D721Med (cell line): ENCODE measurements around the gene ISL2.

Experiments used
- DNase-seq: peaks from one replicate; pipeline ENCODE4 v3.0.0; 2011; ENCODE audit warnings: low spot score; ENCODE audit not compliant: insufficient read length
- FAIRE-seq: peaks from 2 replicates; lab custom pipeline; 2011; peaks lifted over from hg19 to GRCh38; lab: Jason Lieb, UNC
- TF ChIP-seq, protein P1 (sequence below): IDR thresholded peaks from 2 replicates; pipeline ENCODE4 v1.5.1; 2012; ENCODE audit warnings: mild to moderate bottlenecking, control low read depth; ENCODE audit not compliant: insufficient read depth; ENCODE audit errors: missing control alignments

ISL2 gene

DNA sequence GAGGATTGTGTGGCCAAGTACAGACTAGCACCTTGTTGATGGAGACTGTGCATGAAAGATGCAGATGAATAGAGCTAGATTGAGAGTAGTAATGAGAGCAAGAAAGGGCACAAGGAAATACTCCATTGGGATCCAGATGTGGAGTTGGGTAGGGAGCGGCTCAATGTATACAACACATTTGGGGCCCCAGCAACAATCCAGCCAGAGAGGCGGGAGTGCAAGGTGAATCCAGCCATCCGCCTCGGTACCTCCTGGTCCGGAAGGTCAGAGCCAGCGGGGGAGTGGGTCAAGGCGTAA lies 9.0 kb downstream of the ISL2 start:
- FAIRE-seq = no peak
- TF ChIP-seq, protein P1, sequence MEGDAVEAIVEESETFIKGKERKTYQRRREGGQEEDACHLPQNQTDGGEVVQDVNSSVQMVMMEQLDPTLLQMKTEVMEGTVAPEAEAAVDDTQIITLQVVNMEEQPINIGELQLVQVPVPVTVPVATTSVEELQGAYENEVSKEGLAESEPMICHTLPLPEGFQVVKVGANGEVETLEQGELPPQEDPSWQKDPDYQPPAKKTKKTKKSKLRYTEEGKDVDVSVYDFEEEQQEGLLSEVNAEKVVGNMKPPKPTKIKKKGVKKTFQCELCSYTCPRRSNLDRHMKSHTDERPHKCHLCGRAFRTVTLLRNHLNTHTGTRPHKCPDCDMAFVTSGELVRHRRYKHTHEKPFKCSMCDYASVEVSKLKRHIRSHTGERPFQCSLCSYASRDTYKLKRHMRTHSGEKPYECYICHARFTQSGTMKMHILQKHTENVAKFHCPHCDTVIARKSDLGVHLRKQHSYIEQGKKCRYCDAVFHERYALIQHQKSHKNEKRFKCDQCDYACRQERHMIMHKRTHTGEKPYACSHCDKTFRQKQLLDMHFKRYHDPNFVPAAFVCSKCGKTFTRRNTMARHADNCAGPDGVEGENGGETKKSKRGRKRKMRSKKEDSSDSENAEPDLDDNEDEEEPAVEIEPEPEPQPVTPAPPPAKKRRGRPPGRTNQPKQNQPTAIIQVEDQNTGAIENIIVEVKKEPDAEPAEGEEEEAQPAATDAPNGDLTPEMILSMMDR = no peak
- DNase-seq = no peak

DNA sequence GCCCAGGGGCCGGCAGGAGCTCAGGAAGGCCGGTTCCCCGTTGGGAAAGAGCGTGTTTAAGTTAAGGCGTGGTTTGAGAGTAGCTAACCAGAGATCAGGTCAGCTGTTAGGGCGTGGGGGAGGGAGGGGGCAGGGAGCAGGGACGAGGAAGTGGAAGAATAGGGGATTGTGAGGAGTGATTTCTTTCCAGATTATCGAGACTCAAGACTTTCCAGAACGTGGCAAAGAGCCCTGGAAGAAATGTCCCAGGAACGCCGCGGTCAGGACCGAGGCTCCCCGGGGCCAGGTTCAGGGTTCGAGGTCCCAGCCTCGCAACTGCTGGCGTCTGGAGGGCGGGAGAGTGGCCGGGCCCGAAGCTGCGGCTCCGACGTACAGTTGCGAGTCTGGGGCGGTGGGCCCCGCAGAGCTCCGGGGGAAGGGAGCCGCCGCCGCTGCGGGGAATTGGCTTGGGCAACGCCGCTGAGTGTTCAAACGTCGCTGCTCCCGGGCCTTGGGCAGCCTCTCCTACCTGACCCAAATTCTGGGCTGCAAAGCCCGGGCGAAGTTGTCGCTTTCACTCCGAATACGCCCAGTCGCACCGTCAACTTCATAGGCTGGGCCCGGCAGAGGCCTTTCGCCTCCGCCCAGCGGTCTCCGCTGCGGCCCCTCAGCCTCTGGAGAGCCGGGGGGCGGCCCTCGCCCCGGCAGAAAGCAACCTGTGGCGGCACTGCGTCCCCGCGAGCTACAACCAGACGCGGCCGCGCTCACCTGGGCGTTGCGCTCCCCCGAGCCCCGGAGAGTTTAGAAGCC lies 9.5 kb downstream of the ISL2 start:
- DNase-seq (no peak), FAIRE-seq (no peak)
- TF ChIP-seq, protein P1 = no peak

- DNase-seq (no peak), FAIRE-seq (no peak)
- TF ChIP-seq, protein P1 = no peak
These were observed 10.3 kb downstream of the ISL2 start for GRCh38 chr15:76346669-76347481.

DNA sequence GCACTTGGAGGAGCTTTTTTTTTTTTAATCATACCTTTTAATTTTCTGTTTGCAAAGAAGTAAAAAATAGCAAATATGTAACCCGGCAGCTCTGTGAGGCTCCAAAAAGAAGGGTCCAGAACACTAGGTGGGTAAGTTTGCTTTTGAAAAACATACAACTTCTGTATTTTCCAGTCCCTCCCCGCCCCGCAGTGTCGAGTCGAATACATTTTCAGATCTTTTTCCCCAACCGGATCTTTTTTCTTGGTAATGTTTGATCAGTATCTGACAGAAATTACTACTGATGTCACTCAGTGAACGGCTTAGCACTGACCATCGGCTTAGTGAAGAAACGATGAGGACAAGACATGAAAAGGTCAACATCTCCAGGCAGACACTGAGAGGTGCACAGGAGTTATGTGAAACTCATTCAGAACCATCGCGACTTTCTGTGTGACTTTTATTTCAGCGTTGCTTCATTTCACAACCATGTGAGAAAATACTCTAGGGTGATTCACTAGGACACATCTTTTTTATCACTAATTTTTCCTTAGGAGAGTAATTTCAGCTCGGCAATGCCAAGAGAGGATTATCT lies 11.0 kb downstream of the ISL2 start:
- FAIRE-seq (peak; percentile 60), DNase-seq (no peak)
- TF ChIP-seq, protein P1 = no peak

DNA sequence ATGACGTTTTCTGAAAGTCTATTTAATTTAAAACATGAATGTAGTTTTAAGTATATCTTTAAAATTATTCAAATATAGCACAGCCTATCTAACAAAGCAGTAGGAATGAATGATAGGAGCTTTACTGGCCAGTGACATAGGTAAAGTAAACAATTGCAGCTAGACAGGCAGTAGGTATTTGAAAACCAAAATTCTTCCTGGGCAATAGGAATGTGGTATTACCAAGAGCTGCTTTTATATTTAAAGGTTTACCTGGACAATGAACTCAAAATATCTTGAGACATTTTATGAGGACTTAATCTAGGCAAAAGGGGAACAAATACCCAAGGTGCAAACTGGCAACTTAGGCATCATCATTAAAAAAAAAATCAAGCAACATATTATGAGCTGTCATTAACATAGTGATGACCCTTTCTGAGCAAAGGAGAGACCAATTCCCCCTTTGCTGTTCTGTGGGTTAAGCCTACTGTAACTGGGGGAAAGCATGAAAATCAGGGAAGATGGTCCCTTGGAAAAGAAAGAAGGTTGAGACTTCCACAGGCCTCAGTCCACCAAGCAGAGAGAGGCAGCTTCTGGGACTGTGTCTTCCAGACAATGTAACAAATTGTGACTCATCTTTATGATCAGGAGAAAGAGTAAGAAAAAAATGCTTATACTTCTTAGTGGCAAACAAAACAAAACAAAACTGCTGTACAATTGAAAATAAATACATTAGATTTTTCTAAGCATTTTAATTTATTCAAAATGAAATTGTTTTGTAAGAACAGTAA lies 12.9 kb downstream of the ISL2 start:
- TF ChIP-seq, protein P1 = no peak
- FAIRE-seq = no peak
- DNase-seq = no peak

DNA sequence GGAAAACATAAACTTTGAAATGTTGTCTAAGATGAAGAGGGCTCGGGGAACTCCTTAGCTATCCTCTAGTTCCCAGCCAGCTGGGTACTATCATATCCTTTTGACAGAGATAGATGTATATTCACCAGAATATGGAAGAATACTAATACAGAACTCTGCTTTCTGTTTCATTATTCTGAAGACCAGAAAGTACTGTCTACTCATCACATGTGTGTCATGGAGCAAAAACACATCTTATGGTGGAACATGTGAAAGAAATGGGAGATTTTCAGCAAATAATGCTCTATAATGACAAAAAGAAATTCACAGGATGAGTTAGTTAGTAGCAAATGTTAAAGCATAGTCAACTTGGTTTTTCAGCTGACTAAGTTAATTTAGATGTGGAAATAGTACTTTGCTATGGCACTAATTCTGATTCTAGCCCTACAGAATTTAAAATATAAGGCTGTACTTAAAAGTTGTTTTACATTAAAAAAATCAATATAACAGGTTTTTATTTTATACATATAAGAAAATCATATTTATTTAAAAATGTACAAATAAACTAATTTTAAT lies 16.5 kb downstream of the ISL2 start:
- TF ChIP-seq, protein P1 = no peak
- DNase-seq (no peak), FAIRE-seq (no peak)
